Measurements from ENCODE around the gene NR0B2.
A peak's percentile ranks its signal among the peaks of the same experiment; 100 is the strongest.

The NR0B2 gene

DNA sequence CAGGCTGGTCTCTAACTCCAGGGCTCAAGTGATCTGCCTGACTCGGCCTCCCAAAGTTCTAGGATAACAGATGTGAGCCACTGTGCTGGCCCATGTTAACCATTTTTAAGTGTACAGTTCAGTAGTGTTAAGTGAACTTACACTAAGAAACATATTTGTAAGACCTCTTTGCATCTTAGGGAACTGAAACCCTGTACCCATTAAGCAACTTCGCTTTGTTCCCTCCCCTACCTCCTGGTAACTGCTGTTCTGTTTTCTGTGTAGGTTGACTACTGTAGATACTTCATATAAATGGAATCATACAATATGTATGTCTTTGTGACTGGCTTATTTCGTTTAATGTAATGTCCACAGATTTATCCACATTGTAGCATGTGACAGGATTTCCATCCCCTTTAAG lies 18.8 kb upstream of the NR0B2 start:
- no peak for DNase-seq

DNA sequence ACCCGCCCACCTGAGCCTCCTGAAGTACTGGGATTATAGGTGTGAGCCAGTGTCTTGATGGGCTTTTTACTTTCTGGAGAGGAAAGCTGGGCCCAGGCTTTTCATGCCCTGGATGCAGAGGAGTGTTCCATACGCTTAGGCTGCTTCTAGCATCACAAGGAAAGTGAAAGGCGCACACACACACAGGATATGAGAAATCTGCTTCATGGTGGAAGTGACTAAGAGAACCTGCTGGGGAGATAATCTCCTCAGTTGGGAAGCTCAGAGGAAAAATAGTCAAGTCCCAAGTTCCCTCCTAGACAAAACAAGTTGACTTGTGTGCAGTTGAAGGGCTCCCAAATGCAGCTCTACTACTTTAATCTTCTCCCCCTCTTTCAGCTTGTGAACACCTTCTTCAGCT lies 9.9 kb upstream of the NR0B2 start:
- no peak for DNase-seq

DNA sequence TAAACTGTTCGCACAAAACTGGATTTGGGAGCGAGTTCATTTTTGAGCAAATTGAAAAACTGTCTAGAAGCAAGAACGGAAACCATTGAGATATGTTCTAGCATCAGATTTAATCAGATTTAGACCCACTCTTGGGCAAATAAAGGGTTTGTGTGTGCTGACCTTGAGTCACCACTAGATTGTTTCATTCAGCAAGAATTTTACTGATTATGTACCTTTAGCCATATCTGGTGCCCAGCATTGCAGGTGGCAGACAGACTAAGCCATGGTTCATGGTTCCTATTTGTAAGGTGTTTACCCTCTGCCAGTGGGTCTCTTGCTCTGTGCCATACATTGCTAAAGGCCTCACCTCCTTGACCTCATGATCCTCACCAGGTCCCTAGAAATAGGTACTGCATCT lies 9.1 kb upstream of the NR0B2 start:
- DNase-seq = no peak

DNA sequence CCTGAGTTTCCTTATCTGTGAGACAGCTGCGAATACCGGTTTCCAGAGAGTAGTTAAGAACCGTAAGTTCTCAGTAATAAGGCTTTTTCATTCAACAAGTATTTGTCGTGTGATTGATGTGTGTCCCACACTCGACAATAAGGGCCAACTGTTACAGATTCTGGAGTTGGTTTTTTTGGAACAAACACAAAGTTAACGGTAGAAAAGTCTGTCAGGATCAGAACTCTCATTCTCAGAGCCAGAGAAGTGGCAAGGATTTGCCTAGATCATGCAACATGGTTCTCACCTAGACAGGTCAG lies 8.6 kb upstream of the NR0B2 start:
- no peak for DNase-seq

DNA sequence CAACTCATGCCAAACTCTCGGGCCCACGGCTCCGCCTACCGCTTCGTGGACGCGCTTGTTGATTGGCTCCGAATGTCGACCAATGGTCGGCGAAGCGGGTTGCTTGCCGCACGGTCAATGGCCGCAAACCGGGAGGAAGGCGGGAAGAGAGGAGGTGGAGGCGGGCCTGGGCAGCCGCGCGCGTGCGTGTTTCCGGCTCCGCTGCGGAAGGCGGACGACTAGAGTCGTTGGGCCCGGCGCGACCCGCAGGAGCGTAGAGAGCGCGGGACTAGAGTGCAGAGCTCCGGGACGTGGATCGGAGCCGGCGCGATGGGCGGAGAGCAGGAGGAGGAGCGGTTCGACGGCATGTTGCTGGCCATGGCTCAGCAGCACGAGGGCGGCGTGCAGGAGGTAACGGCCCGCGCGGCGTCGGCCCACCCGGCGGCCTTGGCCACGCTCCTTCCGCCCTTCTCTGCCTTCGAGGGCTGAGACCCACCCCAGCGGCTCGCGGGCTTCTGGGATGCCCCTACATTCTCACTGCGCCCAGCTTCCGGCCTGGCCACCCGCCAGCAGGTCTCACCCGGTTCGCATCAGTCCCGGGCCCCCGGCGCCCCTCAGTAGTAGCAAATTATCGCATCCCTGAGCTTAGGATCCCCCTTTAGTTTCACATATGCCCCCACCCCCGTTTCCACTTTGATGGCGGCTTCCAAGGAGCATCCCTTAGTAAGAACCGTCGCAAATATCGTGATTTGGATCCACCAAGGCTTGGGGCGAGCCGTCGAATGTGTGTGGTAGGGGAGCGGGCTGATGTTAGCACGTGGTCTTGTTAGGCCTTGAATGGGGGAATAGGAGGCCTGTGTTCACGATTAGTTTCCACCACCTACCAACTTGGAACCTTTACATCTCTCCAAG lies 8.0 kb upstream of the NR0B2 start, which contains the start of gene NUDC:
Gene NUDC, plus strand, starts transcription at position 204 of the 891 bp plus-strand sequence. Its CDS starts 106 bp downstream, at position 310.
- DNase-seq = peak; percentile 98

DNA sequence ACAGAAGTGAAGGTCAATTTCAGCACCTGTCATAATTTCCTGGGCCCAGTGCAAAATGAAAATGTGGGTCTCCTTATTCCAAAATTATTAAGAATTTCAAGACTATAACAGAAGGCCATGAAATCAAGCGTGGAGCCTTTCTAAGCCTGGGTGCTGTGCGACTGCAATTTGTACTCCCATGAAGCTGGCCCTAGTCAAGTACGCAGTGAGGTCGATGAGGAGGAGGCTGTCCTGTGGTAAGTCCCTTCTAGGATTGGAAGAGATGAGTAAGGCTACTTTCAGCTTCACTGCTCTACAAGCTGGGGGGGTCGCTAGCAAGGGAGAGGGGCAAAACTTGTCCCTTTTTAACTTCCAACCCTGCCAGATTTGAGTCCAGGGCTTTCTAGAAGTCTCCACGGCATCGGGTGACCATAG lies 7.4 kb upstream of the NR0B2 start:
- DNase-seq = no peak

DNA sequence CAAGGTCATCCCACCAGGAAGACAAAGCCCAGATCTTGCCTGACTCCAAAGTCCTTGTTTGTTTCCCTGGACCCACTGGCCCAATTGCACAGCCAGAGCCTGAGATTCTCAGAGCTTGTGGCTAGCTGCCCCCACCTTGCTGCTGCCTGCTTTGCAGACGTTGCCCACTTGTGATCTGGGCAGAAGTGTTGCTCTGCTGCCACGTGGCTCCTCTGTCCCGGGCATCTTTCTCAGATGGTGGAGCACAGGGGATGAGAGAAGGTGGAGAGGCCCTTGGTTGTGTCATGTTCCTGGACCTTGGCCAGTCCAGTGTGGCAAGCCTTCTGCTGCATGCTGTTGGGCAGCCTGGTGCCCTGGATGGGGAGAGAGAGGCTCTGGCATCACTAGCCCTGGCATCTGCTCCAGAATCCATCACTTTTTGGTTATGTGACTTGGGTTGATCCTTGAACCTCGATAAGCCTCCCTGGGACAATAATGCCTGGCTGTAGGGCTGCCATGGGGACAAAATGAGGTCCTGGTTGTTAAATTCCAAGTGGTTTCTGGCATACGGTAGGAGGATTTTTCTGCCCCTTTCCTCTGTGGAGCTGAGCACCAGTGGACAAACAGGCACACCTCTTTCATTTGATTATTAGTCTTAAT lies 1.5 kb upstream of the NR0B2 start:
- no peak for DNase-seq

DNA sequence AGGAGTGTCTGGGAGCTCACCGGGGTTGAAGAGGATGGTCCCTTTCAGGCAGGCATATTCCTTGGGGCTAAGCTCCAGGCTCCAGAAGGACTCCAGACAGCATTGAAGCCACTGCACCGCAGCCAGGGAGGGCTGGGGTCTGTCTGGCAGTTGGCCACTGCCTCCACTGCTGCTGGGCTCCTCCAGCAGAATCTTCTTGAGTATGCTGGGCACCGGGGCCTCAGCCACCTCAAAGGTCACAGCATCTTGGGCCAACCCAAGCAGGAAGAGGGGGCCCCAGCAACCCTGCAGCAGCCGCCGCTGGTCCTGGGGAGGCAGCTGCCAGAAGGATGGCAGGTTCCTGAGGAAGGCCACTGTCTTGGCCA lies 404 bp downstream of the NR0B2 start:
- DNase-seq = no peak

DNA sequence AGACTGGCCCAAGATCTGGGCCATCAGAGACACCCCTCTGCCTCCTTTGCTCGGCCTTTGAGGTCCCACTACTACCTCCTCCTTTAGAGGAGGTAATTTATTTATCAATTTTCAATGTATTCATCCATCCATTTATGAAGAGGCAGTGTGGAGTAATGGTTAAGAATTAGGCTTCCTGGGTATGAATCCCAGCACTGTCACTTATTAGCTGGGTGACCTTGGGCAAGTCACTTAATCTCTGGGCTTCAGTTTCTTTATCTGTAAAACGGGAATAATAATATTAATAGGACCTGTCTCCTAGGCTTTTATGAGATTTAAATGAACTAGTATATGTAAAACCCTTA lies 1.7 kb downstream of the NR0B2 start:
- DNase-seq = no peak

DNA sequence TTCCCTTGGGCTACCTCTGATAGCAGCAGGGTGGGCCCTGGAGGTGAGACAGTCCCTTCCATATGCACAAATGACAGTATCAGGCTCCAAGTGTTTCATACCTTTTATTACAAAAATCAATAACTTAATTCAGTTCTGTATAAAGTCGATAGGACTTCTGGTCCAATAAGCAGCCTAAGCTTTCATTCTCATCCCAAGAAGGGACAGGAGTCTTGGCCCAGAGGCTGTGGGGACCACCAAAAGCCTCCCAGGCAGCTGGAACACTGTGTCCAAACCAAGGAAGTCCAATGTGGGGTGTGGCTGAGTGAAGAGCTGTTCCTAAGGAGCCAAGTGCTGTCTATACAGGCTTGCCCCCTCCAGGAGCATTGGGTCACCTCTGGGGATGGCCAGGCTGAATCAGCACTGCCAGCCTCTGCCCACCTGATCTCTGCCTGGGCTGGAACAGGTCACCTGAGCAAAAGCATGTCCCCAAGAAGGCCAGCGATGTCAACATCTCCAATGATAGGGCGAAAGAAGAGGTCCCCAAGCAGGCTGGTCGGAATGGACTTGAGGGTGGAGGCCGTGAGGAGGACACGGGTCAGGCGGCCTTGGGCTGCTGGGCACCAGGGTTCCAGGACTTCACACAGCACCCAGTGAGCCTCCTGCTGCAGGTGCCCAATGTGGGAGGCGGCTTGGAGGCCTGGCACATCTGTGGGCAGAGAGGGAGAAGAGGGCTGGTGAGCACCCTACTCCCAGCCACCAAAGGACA lies 2.2 kb downstream of the NR0B2 start:
- DNase-seq = no peak

DNA sequence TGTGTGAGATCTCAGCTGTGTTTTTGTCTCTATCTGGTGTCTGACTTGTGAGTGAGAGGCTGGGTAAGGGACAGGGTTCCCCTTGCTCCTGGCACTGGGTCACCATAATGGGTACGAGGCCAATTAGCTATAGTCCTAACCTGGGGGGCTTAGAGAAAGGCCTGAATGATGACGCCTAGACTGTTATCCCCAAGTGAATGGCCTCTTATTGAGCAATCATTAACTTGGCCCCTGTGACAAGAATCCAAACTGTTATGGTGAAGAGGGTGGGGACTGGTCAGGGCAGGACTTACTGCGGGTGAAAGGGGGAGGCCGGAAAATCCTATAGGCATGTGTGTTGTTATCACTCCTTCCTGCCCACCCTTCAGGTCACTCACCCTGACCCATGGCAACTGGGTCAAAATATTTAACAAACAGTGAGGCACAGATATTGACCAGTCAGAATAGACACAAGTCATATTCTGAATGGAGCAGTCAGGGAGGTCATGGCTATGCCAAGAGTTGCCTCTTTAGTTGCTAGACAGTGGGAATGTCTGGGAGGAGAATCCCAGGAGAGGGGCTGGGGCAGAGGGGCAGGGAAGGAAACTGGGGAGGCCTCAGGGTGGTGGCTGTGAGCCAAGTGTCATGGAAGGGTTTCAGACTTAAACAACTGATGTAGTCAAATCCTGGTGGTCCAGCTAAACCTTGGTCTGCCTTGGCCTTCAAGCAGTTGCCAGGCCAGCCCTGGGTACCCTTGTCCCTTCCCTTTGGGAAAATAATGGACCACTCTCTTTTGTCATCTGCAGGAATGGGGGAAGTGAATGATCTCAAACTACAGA lies 3.2 kb downstream of the NR0B2 start:
- no peak for DNase-seq

DNA sequence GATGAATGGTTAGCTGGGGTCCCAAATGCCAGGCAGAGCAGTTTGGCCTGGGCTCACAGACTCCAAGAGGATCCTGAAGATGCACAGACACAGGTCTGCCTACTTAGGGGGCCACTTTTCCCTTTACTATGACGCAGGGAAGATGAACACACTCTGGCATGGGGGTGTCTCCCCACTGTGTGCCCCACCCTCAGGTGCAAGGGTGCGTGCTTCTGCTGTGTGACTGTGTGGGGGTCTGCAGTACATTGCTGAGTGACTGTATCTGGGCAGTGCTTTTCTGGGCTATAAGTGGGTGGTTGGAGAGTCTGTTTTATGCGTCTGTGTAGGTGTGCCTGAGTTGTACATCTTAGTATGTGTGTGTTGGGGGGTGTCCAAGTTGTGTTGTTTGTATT lies 3.8 kb downstream of the NR0B2 start:
- no peak for DNase-seq

DNA sequence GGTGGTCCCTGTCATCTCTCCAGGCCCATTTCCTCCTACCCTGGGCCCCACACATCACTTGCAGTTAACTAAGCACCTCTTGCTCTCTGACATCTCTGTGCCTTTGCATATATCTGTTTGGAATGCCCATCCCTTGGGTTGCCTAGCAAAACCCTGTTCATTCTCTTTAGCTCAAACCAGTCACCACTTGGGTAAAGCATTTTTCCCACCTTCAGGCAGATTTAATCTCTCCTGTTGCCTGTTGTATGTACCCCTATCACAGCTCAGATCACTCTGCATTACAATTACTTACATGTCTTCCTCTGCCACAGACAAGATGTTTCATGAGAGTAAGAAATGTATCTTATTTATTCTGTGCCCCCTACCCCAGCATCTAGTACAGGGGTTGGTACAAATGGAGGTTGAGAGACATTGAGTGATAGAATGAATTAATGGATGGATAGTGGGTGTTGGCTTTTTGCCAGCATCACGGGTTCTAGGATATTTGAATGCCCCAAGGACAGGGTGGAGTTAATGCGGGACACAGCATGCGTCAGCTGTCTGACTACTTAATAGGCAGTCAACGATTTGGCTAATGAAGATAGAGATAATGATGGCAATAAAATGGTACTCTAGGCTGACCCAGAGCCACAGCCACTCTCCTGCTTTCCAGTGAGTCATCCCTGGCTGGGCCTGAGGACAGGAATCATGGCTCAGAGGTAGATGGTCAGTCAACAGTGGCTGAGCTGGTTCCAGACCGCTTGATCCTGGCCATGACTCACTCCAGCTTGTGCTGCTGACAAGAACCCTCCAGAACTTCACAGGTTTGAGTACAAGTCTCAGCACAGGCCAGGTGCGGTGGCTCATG lies 6.5 kb downstream of the NR0B2 start:
- DNase-seq = no peak

DNA sequence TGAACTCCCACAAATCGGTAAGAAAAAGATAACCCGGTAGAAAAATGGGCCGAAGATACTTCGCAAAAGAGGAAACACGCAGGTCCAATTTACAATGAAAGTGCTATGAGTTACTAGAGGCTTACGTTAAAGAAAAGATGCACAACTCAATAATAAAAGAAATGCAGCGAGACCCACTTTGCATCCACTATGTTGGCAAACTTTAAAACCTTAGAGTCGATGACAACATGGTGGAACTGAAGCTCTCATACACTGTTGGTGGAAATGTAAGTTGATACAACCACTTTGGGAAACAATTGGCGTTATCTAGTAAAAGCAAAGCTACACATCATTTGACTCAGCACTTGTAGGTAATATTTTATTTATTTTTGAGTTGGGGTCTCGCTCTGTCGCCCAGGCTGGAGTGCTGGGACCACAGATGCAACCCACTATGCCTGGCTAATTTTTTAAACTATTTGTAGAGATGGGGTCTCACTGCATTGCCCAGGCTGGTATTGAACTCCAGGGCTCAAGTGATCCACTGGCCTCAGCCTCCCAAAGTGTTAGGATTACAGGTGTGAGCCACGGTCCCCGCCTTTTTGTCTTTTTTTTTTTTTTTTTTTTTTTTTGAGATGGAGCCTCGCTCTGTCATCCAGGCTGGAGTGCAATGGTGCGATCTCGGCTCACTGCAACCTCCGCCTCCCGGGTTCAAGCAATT lies 12.8 kb downstream of the NR0B2 start:
- DNase-seq = no peak

DNA sequence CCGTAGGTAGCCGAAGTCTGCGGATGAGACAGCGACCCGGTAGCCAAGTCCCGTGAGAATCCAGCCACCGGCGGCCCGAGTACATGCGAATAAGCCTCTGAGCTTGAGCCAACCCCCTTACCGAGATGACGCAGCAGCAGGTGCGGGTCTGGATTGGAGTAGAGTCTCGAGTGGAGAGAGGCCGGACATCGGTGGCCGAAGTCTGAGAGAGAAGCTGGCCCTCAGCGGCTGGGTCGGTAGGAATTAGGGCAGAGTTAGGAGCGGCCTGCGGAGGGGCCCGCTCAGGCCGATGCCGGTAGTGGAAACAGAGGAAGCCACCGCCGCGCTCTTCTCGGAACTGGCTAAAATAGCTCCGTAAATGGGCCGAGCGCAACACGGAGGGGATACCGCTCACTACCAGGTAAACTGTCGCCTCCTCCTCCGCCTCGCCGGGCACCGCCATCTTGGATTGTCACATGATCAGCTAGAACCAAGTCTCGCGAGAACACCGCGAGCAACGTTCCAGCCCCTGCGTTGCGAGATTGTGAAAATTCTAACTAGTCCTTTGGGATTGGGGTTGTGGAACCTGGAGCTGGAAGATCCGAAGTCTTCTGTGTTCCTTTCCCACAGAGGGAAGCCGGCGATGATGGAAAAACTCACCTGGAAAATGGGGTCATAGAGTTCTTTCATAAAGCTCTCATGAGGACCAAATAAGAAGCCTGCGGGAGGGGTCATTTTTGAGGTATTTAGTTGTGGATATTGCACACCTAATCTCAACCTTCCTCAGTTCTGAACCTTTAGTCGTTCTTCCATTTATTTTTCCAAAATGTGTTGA lies 13.6 kb downstream of the NR0B2 start, which contains the start of gene GPATCH3:
Gene GPATCH3, minus strand, starts transcription at position 467 of the 814 bp plus-strand sequence. Its CDS starts 25 bp downstream, at position 442.
- peak; percentile 63 for DNase-seq

DNA sequence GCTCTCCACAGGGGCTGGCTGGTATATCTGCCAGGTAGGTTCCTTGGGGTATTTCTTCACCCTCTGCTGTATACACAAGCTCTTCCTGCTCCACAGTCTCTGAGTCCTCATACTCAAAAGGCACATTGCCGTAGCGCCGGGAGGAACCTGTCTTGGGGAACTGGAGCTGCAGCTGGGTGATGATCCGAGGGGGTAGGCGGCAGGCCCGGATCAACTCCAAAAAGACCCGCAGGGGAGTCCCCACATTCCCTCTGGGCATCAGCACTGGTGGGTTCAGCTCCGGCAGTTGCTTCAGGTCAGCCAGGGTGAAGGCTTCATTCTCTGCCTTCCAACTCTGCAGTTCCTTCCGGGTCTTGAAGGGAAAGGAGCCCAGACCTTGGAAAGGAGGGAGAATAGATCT lies 16.4 kb downstream of the NR0B2 start:
- no peak for DNase-seq

DNA sequence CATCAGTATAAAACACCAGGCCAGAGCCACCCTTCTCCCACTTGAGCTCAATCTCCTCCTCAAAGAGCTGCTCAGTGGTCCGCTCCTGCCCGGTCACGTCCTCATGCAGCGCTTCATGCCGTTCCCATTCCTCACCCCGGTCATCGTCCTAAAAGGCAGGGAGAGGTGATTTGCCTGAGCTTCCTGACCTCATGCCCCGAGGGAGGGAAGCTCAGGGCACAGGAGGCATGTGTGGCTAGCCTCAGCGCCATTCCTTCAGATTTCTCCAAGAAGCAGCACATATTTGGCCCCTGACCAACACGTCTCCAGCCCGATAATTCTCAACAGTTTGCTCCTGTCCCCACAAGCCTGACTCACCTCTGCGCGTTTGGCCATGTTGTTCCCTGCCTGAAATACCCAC lies 19.5 kb downstream of the NR0B2 start:
- no peak for DNase-seq

DNA sequence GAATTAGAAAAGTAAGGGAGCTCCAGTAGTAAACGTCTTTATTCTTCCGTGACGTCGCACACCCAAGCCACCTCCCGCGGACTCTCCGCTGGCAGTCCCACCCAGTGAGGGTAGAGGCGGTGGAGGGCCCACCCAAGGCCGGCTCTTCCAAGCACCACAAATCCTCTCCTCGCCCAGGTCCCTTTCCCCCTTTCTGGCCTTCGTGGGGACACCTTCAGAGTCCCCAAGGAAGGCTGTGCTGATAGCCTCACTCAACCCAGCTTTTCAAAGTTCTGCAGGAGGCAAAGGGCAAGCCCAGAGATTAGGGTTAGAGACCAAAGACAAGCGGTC lies 23.3 kb downstream of the NR0B2 start:
- no peak for DNase-seq

DNA sequence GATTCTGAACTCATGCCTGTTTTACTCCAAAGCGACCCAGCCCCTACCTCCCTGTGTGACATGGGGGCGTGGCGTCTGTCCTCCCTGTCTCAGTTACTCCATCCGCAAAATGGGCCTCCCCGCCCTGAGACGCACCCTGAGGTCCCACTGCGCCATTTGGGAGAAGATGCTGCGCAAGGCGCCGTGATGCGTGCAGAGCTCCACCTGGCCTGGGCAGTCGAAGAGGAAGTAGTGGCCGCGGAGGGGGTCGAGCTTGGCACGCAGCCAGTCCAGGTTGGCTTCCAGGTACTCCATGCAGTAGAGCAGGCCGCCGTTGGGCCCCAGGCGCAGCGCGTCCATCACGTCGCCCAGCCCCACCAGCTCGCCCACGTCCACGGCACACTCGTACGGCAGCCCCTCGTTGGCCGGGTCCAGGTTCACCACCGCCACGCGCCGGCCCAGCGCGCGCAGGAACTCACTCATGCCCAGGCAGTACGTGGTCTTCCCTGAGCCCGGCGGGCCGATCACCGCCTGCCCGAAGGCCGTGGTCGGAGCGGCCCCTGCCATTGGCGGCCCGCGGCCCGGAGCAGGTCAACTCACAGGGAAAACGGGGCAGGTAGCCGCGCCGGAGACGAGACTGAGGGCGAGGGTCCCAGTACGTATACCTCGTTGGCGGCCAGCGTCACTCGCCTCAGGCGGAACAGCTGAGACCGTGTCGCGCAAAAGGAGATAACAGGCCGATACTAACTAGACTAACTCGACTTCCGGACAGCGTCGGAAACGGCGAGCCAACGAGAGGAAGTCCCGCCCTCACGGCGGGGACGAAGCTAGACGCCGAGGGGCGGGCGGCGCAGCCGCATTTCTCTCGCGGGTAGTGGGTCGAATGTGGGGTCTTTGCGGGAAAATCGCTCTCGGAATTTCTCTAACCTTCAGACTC lies 24.0 kb downstream of the NR0B2 start, which contains the start of gene GPN2:
Gene GPN2, minus strand, starts transcription at position 733 of the 916 bp plus-strand sequence. Its CDS starts 187 bp downstream, at position 546.
- peak; percentile 65 for DNase-seq
